ENCODE results near the gene LRCH1. TPM values are rescaled to one million over a fixed set of nuclear protein-coding genes. Genes with fewer than 3 reads are reported as not detected.

LRCH1 gene
- total and polyA plus RNA-seq, 2 of the 13 experiments (the other 11 are each of a cell fraction or from before 2014, with no cell fraction given) = 4.1 to 12.6 TPM

DNA sequence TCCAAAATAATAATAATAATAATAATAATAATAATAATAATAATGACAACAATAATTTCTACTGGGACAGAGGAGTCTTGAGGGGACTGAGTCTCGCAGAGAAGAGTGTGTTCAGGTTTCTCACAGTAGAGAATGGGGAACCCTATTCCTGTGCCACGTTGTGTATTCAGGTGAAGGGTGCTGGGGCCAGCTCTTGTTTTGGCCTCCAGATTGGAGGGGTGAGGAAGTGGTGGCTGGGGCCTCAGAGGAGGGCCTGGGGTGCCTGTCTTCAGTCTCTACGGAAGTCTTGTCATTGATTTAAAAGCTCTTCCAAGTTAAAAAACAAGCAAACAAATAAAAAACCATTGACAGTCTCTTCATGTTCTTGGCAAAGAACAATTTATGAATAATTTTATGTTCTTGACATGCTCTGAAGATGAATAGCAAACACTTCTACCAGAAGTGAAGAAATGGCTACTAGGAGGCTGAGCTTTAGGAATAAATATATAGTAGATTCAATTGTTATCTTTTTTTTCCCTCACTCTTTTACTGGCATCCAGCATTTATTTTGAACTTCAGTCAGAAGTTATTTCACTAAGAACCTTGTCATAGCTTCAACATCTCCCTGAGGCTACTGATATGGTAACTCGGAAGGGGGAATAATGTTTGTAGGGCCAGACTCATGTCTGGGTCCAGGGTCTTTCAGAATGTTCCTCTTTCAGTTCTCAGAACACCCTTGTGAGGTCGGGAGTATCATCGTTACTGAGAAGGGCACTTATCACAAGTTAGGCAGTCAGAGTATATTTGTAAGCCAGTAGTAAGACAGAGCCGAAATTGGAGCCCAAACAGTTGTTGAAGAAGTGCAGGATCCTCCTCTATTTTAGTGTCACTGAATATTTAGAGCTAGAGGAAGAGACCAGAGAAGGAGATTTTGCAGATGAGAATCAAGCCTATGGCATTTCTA, 13.1 kb downstream of the LRCH1 start:
- CTCF ChIA-PET (ENCODE audit: low intra/inter-chr PET ratio, low total read pairs) = no interaction called here
- peaks cover 1 to 3% of the 10 kb centered on the region in 2 experiments; a peak in 1 of 5 replicates for H3K36me3 ChIP-seq (replicated peaks in 1 of 2; ENCODE audit: control insufficient read depth in 1 of 2, insufficient read depth in 2 of 2, low read length in 2 of 2)
- peaks cover 95% of the 10 kb centered on the region for H3K79me2 ChIP-seq (ENCODE audit: insufficient read depth, low read length)
- in situ Hi-C loops (cut with HindIII; ENCODE audit: extremely low pct_ligation_motif_present, low pct_unique_long_range_greater_than_20kb) = no loop called here
- no peaks in the 10 kb centered on the region for H3K9me3 ChIP-seq (ENCODE audit: low read length)
- DNase-seq (ENCODE audit: low spot score) (no peak), ATAC-seq (no peak), FAIRE-seq (no peak)
- H3K4me1 ChIP-seq (ENCODE audit: insufficient read depth, low read length) = peaks cover 38% of the 10 kb centered on the region
- no peaks in the 10 kb centered on the region for H3K27me3 ChIP-seq (ENCODE audit: control insufficient read depth in 1 of 2, insufficient read depth in 2 of 2, low read length in 2 of 2)
- 94% methylated on average over 7 of the region's 7 CpGs for WGBS (ENCODE audit: low lambda C conversion rate)
- no peak overlapping the region for H3K4me3 ChIP-seq (replicated peaks in 1 of 3; ENCODE audit: insufficient read depth in 1 of 3, low read depth in 2 of 3, low read length in 3 of 3)
- no peak overlapping the region for H3K27ac ChIP-seq (ENCODE audit: extremely low read length, insufficient read depth, low read length)
- intact Hi-C loops (cut with micrococcal nuclease; ENCODE audit: unreplicated experiment) = no loop called here
- no peak overlapping the region for H2AFZ ChIP-seq (ENCODE audit: low read length)
- POLR2A ChIA-PET = no interaction called here
- no peak overlapping the region for H3K9ac ChIP-seq (ENCODE audit: insufficient read depth, low read depth, low read length)
- no peak overlapping the region for H3K4me2 ChIP-seq (ENCODE audit: low read depth, low read length)
- no TSS peak for BruUV-seq (replicated peaks)
- H4K20me1 ChIP-seq (ENCODE audit: insufficient read depth, low read length) = peaks cover 39% of the 10 kb centered on the region
- TF ChIP-seq HNRNPUL1 (IDR thresholded peaks at IDR 0.05; ENCODE audit: low read depth, low read length) (no peak), CREB3 (CRISPR knock-in tag; IDR thresholded peaks at IDR 0.05) (no peak), IKZF4 (CRISPR knock-in tag; IDR thresholded peaks at IDR 0.05; ENCODE audit: borderline replicate concordance, low read depth, not compliant biosample characterization) (no peak), AKAP8 (CRISPR knock-in tag; IDR thresholded peaks at IDR 0.05) (no peak), FOSL1 (CRISPR knock-in tag; IDR thresholded peaks at IDR 0.05; ENCODE audit: borderline replicate concordance) (no peak), GATAD2A (CRISPR knock-in tag; IDR thresholded peaks at IDR 0.05) (no peak), TEAD2 (CRISPR knock-in tag; IDR thresholded peaks at IDR 0.05) (no peak), ESRRA (CRISPR knock-in tag; IDR thresholded peaks at IDR 0.05; ENCODE audit: low read depth) (no peak), NAIF1 (CRISPR knock-in tag; IDR thresholded peaks at IDR 0.05; ENCODE audit: borderline replicate concordance) (no peak)
- TF ChIP-seq, protein P1, sequence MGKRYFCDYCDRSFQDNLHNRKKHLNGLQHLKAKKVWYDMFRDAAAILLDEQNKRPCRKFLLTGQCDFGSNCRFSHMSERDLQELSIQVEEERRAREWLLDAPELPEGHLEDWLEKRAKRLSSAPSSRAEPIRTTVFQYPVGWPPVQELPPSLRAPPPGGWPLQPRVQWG (CRISPR knock-in tag; IDR thresholded peaks at IDR 0.05; ENCODE audit: borderline replicate concordance, low read depth) = no peak
- TF ChIP-seq, protein P2, sequence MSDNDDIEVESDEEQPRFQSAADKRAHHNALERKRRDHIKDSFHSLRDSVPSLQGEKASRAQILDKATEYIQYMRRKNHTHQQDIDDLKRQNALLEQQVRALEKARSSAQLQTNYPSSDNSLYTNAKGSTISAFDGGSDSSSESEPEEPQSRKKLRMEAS (IDR thresholded peaks at IDR 0.05) = no peak

Data from HepG2 (cell line).